Measurements from ENCODE around the gene TTC34.
A peak's percentile ranks its signal among the peaks of the same experiment; 100 is the strongest.
"Not testable (repeated sequence)": the region's sequence is repeated elsewhere in the genome, so short reads cannot be mapped to it uniquely, and the experiment has no call there.

The TTC34 gene

GRCh38 chr1:2659806-2660205 is 141.7 kb downstream of the TTC34 start:
- not testable (repeated sequence) for DNase-seq

- not testable (repeated sequence) for DNase-seq
Measured at GRCh38 chr1:2657909-2658308, 143.6 kb downstream of the TTC34 start.

GRCh38 chr1:2657124-2657523 is 144.4 kb downstream of the TTC34 start:
- DNase-seq = not testable (repeated sequence)

GRCh38 chr1:2655598-2656434 is 145.7 kb downstream of the TTC34 start:
- DNase-seq = not testable (repeated sequence)

- not testable (repeated sequence) for DNase-seq
Measured at GRCh38 chr1:2654443-2654948, 147.0 kb downstream of the TTC34 start.

- DNase-seq = not testable (repeated sequence)
Measured at GRCh38 chr1:2653741-2654442, 147.6 kb downstream of the TTC34 start.

- DNase-seq = not testable (repeated sequence)
Measured at GRCh38 chr1:2652926-2653571, 148.4 kb downstream of the TTC34 start.

- not testable (repeated sequence) for DNase-seq
Measured at GRCh38 chr1:2652152-2652925, 149.2 kb downstream of the TTC34 start.

GRCh38 chr1:2650967-2651645 is 150.4 kb downstream of the TTC34 start:
- DNase-seq = no peak

GRCh38 chr1:2646837-2647236 is 154.7 kb downstream of the TTC34 start:
- peak in 1 of 2 experiments; percentile 11 for DNase-seq

- no peak for DNase-seq
Measured at GRCh38 chr1:2645776-2646175, 155.7 kb downstream of the TTC34 start.

GRCh38 chr1:2645143-2645542 is 156.3 kb downstream of the TTC34 start:
- no peak for DNase-seq

GRCh38 chr1:2644591-2645101 is 156.8 kb downstream of the TTC34 start:
- DNase-seq = no peak

- no peak for DNase-seq
Measured at GRCh38 chr1:2644171-2644570, 157.3 kb downstream of the TTC34 start.

- DNase-seq = no peak
Measured at GRCh38 chr1:2643414-2644077, 157.9 kb downstream of the TTC34 start.

GRCh38 chr1:2642560-2643413 is 158.7 kb downstream of the TTC34 start:
- DNase-seq = peak; percentile 90 to 92

GRCh38 chr1:2642131-2642559 is 159.3 kb downstream of the TTC34 start:
- no peak for DNase-seq

GRCh38 chr1:2641381-2642130 is 159.9 kb downstream of the TTC34 start:
- no peak for DNase-seq

- no peak for DNase-seq
Measured at GRCh38 chr1:2640626-2641025, 160.9 kb downstream of the TTC34 start.

Measured in Kasumi-1 (cell line).